HepG2 (cell line): ENCODE data around the gene LBX2. TPM values are rescaled to one million over a fixed set of nuclear protein-coding genes. Genes with fewer than 3 reads are reported as not detected.

Experiments
- AHR ChIP-seq: IDR thresholded peaks from 2 replicates; pipeline ENCODE4 v1.6.1; 2018; ENCODE audit warnings: missing genetic modification reagents, missing compliant biosample characterization
- ATF7-NPFF ChIP-seq: sonication (generic); formaldehyde crosslinking; IDR thresholded peaks from 2 replicates; pipeline ENCODE4 v1.8.1; 2023; ENCODE audit warnings: mild to moderate bottlenecking, low read depth, missing genetic modification reagents, moderate library complexity
- CEBPB ChIP-seq: IDR thresholded peaks from 2 replicates; pipeline ENCODE4 v1.6.1; 2011; ENCODE audit warnings: low read depth, low read length, improper control_type of control experiment, borderline replicate concordance
- CREB1 ChIP-seq, 2 experiments: fragments of 450-650 bp in 1 of 2; IDR thresholded peaks; 2 replicates each; pipeline ENCODE4 v1.6.1; 2016 to 2017; ENCODE audit warnings: control low read depth in 1 of 2, mild to moderate bottlenecking in 1 of 2, missing compliant biosample characterization in 1 of 2, missing genetic modification characterization in 1 of 2
- FLYWCH1 ChIP-seq: sonication (generic); formaldehyde crosslinking; IDR thresholded peaks from 2 replicates; pipeline ENCODE4 v1.8.1; 2023; ENCODE audit warnings: mild to moderate bottlenecking, missing genetic modification reagents
- HNRNPL ChIP-seq: fragments of 200-400 bp; formaldehyde crosslinking; IDR thresholded peaks from 2 replicates; pipeline ENCODE4 v1.6.1; 2017; ENCODE audit warnings: mild to moderate bottlenecking, low read depth, low read length
- MATR3 ChIP-seq: sonication (generic); formaldehyde crosslinking; IDR thresholded peaks from 2 replicates; pipeline ENCODE4 v1.4.0; 2020; ENCODE audit warnings: missing genetic modification reagents
- RFX1 ChIP-seq: fragments of 450-650 bp; IDR thresholded peaks from 2 replicates; pipeline ENCODE4 v1.6.1; 2017
- SMAD3 ChIP-seq: sonication (generic); formaldehyde crosslinking; IDR thresholded peaks from 2 replicates; pipeline ENCODE4 v1.4.0; 2020; ENCODE audit warnings: missing genetic modification reagents
- SRF ChIP-seq: IDR thresholded peaks from 2 replicates; pipeline ENCODE4 v1.6.1; 2011; ENCODE audit warnings: mild to moderate bottlenecking, low read depth, low read length, moderate library complexity
- TAF15 ChIP-seq: fragments of 200-400 bp; formaldehyde crosslinking; IDR thresholded peaks from one replicate; pipeline ENCODE4 v1.6.1; 2018; ENCODE audit warnings: mild to moderate bottlenecking, low read depth, low read length; ENCODE audit not compliant: poor library complexity, severe bottlenecking
- TMF1 ChIP-seq: sonication (generic); formaldehyde crosslinking; IDR thresholded peaks from 2 replicates; pipeline ENCODE4 v1.8.1; 2022; ENCODE audit warnings: low read depth, missing genetic modification reagents
- ZNF558 ChIP-seq: sonication (generic); formaldehyde crosslinking; IDR thresholded peaks from 2 replicates; pipeline ENCODE4 v1.9.0; 2022; ENCODE audit warnings: mild to moderate bottlenecking, missing genetic modification reagents, borderline replicate concordance
- ZNF570 ChIP-seq: sonication (generic); formaldehyde crosslinking; IDR thresholded peaks from 2 replicates; pipeline ENCODE4 v1.4.0; 2020; ENCODE audit warnings: mild to moderate bottlenecking, missing genetic modification reagents, borderline replicate concordance
- ZNF605 ChIP-seq: sonication (generic); formaldehyde crosslinking; IDR thresholded peaks from 2 replicates; pipeline ENCODE4 v1.8.0; 2022; ENCODE audit warnings: mild to moderate bottlenecking, missing genetic modification reagents
- ZNF629 ChIP-seq: sonication (generic); formaldehyde crosslinking; conservative IDR thresholded peaks from 2 replicates; pipeline ENCODE4 v1.5.0; 2020; ENCODE audit warnings: missing genetic modification reagents
- ZNF672 ChIP-seq: sonication (generic); formaldehyde crosslinking; IDR thresholded peaks from 2 replicates; pipeline ENCODE4 v1.8.1; 2022; ENCODE audit warnings: missing genetic modification reagents
- ZNF747 ChIP-seq: sonication (generic); formaldehyde crosslinking; IDR thresholded peaks from 2 replicates; pipeline ENCODE4 v1.8.1; 2023; ENCODE audit warnings: missing genetic modification reagents, mild to moderate bottlenecking, borderline replicate concordance
- polyA plus RNA-seq, 8 experiments: library from polyadenylated mRNA; depleted of rRNA in 3 of 8; stranded (reverse) in 7 of 8; unstranded in 1 of 8; fragments of >200 nt; fragmentation: Illumina TruSeq in 4 of 8; extraction: Trizol in 4 of 8; gene quantifications; 2 replicates each; pipeline versions ENCODE4 v1.2.1 to v1.2.3, GENCODE V29; 2011 to 2016; ENCODE audit warnings: low read depth in 4 of 8, missing spikeins in 1 of 8, mixed read lengths in 1 of 8; ENCODE audit not compliant: insufficient read depth in 1 of 8
- total RNA-seq, 5 experiments: library from RNA; depleted of rRNA; stranded (reverse); fragments of >200 nt; fragmentation: Illumina TruSeq; extraction: Trizol; gene quantifications; 2 replicates each; pipeline ENCODE4 v1.2.3, GENCODE V29; 2016; ENCODE audit warnings: low read depth in 1 of 5
- TF ChIP-seq, protein P1 (sequence below): sonication (generic); formaldehyde crosslinking; IDR thresholded peaks from 2 replicates; pipeline ENCODE4 v1.4.0; 2020; ENCODE audit warnings: mild to moderate bottlenecking, missing genetic modification reagents
- TF ChIP-seq, protein P2 (sequence below): sonication (generic); formaldehyde crosslinking; IDR thresholded peaks from 2 replicates; pipeline ENCODE4 v1.4.0; 2020; ENCODE audit warnings: missing genetic modification reagents
- TF ChIP-seq, protein P3 (sequence below): sonication (generic); formaldehyde crosslinking; IDR thresholded peaks from 2 replicates; pipeline ENCODE4 v1.4.0; 2020; ENCODE audit warnings: missing genetic modification reagents, mild to moderate bottlenecking, borderline replicate concordance

Gene LBX2
- total and polyA plus RNA-seq, 2 of the 13 experiments (the other 11 are each of a cell fraction or from before 2014, with no cell fraction given), result 6.4 to 8.1 TPM

- TF ChIP-seq CREB1 (IDR thresholded peaks at IDR 0.05) (no peak), CREB1 (CRISPR knock-in tag; IDR thresholded peaks at IDR 0.05) (peak; percentile 19), TMF1 (no peak), ZNF747 (CRISPR knock-in tag) (no peak), FLYWCH1 (CRISPR knock-in tag) (no peak), AHR (CRISPR knock-in tag) (no peak), ATF7-NPFF (CRISPR knock-in tag) (no peak), ZNF672 (CRISPR knock-in tag) (no peak), TAF15 (peak; percentile 88), RFX1 (no peak), ZNF629 (CRISPR knock-in tag) (peak; percentile 99), SRF (no peak), ZNF558 (CRISPR knock-in tag) (no peak), MATR3 (CRISPR knock-in tag) (no peak), CEBPB (no peak), SMAD3 (no peak), ZNF570 (no peak), ZNF605 (peak; percentile 13), HNRNPL (0 out of 2 replicates have a peak, but pooled peaks have one; percentile 3)
- TF ChIP-seq, protein P1, sequence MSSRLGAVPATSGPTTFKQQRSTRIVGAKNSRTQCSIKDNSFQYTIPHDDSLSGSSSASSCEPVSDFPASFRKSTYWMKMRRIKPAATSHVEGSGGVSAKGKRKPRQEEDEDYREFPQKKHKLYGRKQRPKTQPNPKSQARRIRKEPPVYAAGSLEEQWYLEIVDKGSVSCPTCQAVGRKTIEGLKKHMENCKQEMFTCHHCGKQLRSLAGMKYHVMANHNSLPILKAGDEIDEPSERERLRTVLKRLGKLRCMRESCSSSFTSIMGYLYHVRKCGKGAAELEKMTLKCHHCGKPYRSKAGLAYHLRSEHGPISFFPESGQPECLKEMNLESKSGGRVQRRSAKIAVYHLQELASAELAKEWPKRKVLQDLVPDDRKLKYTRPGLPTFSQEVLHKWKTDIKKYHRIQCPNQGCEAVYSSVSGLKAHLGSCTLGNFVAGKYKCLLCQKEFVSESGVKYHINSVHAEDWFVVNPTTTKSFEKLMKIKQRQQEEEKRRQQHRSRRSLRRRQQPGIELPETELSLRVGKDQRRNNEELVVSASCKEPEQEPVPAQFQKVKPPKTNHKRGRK (CRISPR knock-in tag), result no peak
- TF ChIP-seq, protein P2, sequence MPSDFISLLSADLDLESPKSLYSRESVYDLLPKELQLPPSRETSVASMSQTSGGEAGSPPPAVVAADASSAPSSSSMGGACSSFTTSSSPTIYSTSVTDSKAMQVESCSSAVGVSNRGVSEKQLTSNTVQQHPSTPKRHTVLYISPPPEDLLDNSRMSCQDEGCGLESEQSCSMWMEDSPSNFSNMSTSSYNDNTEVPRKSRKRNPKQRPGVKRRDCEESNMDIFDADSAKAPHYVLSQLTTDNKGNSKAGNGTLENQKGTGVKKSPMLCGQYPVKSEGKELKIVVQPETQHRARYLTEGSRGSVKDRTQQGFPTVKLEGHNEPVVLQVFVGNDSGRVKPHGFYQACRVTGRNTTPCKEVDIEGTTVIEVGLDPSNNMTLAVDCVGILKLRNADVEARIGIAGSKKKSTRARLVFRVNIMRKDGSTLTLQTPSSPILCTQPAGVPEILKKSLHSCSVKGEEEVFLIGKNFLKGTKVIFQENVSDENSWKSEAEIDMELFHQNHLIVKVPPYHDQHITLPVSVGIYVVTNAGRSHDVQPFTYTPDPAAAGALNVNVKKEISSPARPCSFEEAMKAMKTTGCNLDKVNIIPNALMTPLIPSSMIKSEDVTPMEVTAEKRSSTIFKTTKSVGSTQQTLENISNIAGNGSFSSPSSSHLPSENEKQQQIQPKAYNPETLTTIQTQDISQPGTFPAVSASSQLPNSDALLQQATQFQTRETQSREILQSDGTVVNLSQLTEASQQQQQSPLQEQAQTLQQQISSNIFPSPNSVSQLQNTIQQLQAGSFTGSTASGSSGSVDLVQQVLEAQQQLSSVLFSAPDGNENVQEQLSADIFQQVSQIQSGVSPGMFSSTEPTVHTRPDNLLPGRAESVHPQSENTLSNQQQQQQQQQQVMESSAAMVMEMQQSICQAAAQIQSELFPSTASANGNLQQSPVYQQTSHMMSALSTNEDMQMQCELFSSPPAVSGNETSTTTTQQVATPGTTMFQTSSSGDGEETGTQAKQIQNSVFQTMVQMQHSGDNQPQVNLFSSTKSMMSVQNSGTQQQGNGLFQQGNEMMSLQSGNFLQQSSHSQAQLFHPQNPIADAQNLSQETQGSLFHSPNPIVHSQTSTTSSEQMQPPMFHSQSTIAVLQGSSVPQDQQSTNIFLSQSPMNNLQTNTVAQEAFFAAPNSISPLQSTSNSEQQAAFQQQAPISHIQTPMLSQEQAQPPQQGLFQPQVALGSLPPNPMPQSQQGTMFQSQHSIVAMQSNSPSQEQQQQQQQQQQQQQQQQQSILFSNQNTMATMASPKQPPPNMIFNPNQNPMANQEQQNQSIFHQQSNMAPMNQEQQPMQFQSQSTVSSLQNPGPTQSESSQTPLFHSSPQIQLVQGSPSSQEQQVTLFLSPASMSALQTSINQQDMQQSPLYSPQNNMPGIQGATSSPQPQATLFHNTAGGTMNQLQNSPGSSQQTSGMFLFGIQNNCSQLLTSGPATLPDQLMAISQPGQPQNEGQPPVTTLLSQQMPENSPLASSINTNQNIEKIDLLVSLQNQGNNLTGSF (CRISPR knock-in tag), result no peak
- TF ChIP-seq, protein P3, sequence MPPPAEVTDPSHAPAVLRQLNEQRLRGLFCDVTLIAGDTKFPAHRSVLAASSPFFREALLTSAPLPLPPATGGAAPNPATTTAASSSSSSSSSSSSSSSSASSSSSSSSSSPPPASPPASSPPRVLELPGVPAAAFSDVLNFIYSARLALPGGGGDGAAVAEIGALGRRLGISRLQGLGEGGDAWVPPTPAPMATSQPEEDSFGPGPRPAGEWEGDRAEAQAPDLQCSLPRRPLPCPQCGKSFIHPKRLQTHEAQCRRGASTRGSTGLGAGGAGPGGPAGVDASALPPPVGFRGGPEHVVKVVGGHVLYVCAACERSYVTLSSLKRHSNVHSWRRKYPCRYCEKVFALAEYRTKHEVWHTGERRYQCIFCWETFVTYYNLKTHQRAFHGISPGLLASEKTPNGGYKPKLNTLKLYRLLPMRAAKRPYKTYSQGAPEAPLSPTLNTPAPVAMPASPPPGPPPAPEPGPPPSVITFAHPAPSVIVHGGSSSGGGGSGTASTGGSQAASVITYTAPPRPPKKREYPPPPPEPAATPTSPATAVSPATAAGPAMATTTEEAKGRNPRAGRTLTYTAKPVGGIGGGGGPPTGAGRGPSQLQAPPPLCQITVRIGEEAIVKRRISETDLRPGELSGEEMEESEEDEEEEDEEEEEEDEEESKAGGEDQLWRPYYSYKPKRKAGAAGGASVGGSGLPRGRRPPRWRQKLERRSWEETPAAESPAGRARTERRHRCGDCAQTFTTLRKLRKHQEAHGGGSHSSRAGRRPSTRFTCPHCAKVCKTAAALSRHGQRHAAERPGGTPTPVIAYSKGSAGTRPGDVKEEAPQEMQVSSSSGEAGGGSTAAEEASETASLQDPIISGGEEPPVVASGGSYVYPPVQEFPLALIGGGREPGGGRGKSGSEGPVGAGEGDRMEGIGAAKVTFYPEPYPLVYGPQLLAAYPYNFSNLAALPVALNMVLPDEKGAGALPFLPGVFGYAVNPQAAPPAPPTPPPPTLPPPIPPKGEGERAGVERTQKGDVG (CRISPR knock-in tag), result no peak
Measured at GRCh38 chr2:74507926-74508520, 8.6 kb upstream of the LBX2 start (continued).
